ENCODE data around the gene NCKAP1.

Gene NCKAP1

DNA sequence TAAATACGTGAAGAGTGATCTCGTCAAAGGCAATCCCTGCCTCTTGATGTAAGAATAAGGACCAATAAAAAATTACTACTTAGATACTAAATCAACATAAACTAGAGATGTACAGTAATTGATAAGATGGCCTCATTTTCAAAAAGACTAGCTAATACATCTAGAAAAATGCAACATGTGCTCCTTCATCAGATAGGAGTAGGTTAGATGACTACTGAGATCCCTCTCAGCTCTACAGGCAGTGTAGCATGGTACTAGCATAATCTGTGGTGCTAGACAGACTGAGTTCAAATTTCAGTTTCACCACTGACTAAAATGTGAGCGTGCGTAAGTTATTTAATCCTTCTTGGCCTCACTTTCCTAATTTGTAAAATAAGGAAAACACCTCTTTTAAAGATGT, 89.2 kb downstream of the NCKAP1 start:
- TF ChIP-seq, protein P1, sequence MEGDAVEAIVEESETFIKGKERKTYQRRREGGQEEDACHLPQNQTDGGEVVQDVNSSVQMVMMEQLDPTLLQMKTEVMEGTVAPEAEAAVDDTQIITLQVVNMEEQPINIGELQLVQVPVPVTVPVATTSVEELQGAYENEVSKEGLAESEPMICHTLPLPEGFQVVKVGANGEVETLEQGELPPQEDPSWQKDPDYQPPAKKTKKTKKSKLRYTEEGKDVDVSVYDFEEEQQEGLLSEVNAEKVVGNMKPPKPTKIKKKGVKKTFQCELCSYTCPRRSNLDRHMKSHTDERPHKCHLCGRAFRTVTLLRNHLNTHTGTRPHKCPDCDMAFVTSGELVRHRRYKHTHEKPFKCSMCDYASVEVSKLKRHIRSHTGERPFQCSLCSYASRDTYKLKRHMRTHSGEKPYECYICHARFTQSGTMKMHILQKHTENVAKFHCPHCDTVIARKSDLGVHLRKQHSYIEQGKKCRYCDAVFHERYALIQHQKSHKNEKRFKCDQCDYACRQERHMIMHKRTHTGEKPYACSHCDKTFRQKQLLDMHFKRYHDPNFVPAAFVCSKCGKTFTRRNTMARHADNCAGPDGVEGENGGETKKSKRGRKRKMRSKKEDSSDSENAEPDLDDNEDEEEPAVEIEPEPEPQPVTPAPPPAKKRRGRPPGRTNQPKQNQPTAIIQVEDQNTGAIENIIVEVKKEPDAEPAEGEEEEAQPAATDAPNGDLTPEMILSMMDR (conservative IDR thresholded peaks at IDR 0.05; ENCODE audit: low read depth, low read length), result no peak
- no peak overlapping the region for H3K4me3 ChIP-seq (ENCODE audit: low read length)
- no peak for DNase-seq (ENCODE audit: low read depth)

DNA sequence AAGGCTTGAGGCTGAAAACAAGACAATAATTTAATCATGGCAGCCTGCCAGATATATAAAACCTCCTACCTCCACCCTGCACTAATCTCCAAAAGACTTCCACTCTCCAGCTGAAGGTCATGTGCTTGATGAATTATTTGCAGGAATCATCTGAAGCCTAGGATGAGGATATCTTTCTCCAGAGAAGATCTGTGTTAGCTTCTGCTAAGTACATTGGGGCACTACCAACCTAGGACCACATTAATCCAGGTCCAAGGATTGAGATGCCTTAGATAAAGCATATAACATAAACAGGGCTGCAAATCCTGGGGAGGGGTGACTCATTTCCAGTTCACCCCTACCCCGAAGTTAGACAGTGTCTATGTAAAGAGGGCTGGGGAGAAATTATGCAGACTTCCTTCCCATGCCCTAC, 91.3 kb downstream of the NCKAP1 start:
- no peak overlapping the region for H3K4me3 ChIP-seq (ENCODE audit: low read length)
- peak; percentile 57 for DNase-seq (ENCODE audit: low read depth)
- TF ChIP-seq, protein P1 (conservative IDR thresholded peaks at IDR 0.05; ENCODE audit: low read depth, low read length), result no peak

DNA sequence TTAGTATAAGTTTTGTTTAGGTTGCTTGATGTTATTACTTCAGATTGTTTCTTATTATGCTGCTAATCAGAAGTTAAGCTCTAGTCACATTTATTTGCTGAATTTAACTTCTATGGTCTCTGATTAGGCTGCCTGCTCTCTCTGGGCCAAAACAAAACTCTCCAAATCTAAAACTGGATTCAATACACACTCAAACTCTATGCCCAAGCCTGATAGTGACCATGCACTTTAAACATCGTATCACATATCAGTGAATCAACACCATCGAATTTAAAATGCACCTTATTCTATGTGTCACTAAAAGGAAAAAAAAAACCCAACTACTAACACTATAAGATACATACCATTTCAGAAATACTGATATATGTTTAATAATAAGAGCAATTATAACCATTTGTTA, 94.9 kb downstream of the NCKAP1 start:
- H3K4me3 ChIP-seq (ENCODE audit: low read length), result no peak overlapping the region
- DNase-seq (ENCODE audit: low read depth), result no peak
- TF ChIP-seq, protein P1 (conservative IDR thresholded peaks at IDR 0.05; ENCODE audit: low read depth, low read length), result no peak

DNA sequence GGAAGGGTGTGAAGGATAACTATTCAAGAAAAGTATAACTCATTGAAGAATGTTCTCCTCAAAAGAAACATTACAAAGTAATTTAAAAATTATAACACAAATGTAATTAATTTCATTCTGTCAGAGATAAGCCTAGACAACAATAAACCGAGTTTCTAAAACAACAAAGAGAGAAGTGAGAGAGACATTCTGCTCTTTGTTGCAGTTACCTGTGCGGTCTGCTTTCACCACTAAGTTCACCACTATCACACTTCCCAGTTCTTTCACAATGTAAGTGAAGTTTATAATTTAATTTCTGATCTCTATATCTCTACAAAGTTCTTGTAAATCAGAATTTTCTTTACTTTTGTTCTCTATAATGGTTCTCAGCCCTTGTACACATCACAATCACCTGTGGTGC, 95.5 kb downstream of the NCKAP1 start:
- DNase-seq (ENCODE audit: low read depth), result no peak
- TF ChIP-seq, protein P1 (conservative IDR thresholded peaks at IDR 0.05; ENCODE audit: low read depth, low read length), result no peak
- H3K4me3 ChIP-seq (ENCODE audit: low read length), result no peak overlapping the region

DNA sequence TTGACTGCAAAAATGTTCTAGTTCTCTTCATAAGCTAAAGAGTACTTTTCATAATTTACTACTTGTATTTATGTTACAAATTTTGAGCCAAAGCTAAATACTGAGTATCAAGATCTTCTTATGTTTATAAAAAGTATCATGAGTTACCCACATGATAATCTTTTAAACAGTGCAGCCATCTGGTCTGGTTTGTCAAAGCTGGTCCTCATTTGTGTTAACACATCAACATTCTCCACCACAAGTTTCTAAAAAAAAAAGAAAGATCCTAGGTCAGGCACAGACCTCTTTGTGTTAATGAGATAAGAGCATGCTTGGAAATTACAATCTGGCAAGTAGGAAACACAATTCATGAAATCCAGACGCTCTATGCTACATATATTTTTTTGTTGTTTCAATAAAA, 96.3 kb downstream of the NCKAP1 start:
- no peak overlapping the region for H3K4me3 ChIP-seq (ENCODE audit: low read length)
- no peak for DNase-seq (ENCODE audit: low read depth)
- TF ChIP-seq, protein P1 (conservative IDR thresholded peaks at IDR 0.05; ENCODE audit: low read depth, low read length), result no peak

DNA sequence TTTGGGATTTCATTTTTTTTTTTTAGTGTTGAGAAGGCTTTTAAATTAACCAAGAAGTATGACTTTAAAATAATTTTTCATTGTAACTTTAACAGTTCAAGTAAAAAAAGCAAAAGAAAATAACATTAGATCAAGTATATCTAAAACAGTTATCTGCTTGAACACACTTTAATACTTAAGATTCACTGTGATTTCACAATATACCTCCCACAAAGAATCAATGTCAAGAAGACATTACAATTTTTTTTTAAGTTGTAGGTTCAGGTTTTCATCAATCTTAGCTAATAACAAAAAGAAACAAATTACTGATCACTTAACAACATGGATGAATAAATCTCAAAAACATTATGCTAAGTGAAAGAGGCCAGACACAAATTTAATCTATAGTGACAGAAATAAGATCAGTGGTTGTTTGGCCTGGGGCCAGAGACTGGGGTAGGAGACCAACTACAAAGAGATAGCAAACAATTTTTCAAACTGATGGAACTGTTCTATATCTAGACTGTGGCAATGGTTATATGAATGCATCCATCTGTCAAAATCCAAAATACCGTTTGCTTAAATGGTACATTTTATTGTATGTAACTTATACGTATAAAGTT, 97.0 kb downstream of the NCKAP1 start:
- TF ChIP-seq, protein P1 (conservative IDR thresholded peaks at IDR 0.05; ENCODE audit: low read depth, low read length), result no peak
- DNase-seq (ENCODE audit: low read depth), result no peak
- no peak overlapping the region for H3K4me3 ChIP-seq (ENCODE audit: low read length)

DNA sequence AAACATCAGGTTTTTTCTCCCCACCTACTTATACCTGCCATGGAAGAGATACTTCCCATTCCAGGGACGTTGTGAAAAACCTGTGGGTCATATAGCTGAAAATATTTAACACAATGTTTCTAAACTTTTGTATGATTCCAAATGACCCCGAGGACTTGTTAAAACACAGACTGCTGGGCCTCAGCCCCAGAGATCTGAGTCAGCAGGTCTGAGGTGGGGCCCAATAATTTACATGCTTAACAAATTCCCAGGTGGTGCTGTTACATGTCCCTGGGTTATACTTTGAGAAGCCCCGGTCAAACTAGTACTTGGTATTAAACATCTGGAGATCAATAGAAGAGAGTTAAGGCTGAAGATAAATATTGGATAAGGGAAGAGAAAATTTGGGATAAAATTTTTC, 100.4 kb downstream of the NCKAP1 start:
- DNase-seq (ENCODE audit: low read depth), result no peak
- TF ChIP-seq, protein P1 (conservative IDR thresholded peaks at IDR 0.05; ENCODE audit: low read depth, low read length), result no peak
- H3K4me3 ChIP-seq (ENCODE audit: low read length), result no peak overlapping the region

Measured in retinal pigment epithelial cell (primary cell).